ENCODE results near the gene ATRNL1.

ATRNL1 gene

DNA sequence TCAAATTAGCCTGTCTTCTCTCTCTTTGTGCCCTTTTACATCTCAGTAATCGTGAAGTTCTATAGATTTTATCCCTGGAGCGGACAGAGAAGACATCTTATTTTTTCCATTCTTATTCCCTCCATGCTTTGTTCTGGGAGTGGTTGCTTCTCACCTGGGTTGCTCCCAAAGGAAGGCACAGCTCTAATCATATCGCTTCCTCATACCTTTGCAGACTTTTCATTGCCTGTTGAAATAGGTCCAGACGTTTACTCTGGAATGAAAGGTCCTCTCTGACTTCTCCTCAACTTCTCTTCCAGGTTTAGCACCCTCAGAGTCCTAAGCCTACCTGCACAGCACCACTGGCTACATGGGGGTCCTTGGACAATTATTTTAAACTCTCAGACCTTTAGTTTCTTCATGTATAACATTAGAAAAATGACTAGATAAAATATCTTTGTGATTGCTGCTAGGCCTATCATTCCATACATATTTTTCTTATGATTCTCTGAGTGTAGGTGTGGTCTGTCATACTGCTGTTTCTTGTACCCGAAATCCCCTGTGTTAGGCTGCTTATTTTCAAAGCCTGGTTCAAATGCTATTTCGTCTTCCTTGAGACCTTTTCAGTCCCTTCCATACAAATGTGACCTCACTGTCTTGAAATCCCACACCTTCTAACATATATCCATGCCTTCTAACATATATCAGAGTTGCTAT lies 761.7 kb downstream of the ATRNL1 start:
- no peak for DNase-seq

GRCh38 chr10:115856580-115856979 lies 763.4 kb downstream of the ATRNL1 start:
- no peak for DNase-seq

DNA sequence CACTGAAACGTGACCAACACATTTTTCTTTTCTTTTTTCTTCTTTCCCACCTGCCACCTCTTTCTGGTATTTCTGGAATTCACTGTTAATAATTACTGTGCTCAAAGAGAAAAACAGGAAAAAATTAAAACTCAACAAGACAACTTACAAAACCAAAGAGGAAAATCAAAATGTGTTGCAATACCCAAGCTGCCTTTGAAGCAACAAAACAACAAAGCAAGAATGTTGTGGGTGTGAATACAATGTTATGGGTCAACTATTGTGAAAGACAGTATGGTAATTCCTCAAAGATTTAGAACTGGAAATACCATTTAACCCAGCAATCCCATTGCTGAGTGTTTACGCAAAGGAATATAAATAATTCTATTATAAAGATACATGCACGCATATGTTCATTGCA lies 764.7 kb downstream of the ATRNL1 start:
- DNase-seq: no peak

DNA sequence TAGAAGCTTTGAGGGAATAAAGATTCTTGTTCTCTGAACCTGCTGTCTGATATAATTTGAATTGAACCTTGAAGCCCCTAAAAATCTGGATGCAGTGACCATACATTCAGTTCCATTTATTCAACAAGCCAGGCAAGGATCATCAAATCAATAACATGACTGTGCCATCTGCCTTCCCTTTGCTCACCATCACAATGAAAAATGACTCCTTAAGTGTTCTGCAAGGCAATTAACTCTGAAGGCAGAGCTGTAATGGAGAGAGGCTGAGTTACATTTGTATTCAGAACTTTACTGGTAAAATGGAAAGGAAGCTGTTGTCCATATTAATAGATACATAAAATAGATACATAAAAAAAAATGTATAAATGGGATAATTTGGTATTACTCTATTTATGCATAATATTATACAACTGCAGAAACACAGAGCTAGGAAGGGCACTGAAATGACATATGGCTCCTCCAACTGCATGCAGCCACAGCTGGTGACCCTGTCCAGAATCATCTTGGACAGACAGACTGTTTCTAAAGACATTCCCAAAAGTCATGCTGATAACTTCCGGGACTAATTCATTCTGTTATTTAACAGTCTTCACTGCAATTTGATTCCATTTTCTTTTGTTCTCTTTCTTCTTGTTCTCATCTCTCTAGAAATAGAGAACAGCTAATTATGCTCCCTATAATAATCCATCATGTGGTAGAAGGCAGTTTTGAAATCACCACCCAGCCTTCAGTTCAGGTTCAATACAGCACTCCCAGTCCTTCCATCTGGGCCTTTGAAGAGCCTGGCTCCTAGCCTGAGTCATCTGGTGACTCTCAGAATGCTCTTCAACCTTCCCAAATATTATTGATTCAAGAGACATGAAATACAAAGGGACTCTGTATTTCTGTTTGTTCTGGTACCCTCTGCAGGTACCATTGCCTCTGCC lies 767.3 kb downstream of the ATRNL1 start:
- DNase-seq: no peak

DNA sequence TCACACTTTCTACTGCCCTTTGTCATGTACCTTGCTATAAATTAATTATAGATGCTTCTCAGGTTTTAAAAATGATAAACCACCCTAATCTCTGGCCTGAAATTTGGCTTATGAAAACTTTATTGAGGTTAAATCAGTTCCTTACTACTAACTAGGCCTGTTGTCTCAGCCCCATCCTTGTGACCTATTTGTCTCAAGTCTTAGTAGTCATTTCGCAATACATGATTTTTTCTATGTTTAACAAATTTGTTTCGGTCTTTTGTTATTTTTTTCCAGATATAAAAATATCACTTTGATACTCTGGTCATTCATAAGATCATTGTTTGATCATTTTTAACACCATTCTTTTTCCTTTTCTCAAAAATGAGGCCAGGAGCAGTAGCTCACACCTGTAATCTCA lies 768.3 kb downstream of the ATRNL1 start:
- no peak for DNase-seq

- DNase-seq: no peak
Measured at GRCh38 chr10:115861864-115862263, 768.7 kb downstream of the ATRNL1 start.

GRCh38 chr10:115866174-115866573 lies 773.0 kb downstream of the ATRNL1 start:
- DNase-seq: no peak

- DNase-seq: no peak
Measured at GRCh38 chr10:115866691-115867090, 773.5 kb downstream of the ATRNL1 start.

DNA sequence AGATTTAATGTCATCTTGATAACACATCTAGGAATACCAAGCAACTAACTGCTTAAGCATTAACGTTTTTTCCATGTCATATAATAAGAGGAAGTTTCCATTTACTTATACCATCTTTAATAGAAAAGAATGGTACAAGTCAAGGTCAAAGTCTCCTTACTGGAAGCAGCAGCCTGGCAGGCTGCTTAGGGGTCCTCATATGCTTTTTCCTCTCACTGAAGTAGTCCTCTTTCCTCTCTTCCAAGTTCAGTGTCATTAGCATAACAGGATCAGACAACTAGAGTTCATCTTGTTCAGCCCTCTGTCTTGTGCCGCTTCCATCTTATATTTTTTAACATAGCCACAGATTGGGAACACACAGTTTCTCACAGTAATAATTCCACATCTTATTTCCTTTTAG lies 774.1 kb downstream of the ATRNL1 start:
- DNase-seq: no peak

DNA sequence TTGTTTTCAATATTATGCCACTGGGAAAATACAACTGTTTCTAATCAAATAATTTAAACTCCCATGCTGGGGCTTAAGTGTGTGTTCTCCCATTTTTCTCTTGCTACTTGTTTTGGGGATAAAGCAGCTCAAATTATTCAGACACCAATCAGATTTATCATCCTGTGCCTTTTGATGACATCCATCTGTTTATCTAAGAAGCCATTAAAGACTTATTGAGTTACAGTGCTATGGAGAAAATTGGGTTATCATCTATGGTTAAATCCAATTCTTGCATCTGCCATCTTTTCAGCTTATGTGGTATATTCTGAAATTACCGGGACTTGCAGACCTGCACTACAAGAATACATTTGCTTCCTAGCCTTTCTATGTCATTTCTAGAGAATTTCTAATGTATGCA lies 778.7 kb downstream of the ATRNL1 start:
- DNase-seq: no peak

DNA sequence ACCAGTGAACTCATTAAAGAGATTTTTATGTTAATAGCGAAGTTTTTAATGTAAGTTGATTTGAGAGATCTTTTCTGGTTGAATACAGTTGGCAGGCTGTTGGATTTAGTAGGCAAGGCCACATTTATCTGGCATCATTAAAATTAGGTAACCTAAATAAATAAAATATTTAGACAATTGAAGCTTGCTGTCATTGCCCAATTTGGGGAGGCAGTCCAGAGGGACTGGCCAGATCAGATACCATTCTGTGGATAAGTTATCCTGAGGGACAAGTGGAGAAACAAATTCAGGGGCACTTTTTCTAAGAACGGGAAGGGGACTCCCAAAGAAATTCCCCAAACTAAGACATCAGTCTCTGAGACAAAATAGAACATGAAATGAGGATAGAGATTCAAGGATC lies 782.0 kb downstream of the ATRNL1 start:
- DNase-seq: no peak

DNA sequence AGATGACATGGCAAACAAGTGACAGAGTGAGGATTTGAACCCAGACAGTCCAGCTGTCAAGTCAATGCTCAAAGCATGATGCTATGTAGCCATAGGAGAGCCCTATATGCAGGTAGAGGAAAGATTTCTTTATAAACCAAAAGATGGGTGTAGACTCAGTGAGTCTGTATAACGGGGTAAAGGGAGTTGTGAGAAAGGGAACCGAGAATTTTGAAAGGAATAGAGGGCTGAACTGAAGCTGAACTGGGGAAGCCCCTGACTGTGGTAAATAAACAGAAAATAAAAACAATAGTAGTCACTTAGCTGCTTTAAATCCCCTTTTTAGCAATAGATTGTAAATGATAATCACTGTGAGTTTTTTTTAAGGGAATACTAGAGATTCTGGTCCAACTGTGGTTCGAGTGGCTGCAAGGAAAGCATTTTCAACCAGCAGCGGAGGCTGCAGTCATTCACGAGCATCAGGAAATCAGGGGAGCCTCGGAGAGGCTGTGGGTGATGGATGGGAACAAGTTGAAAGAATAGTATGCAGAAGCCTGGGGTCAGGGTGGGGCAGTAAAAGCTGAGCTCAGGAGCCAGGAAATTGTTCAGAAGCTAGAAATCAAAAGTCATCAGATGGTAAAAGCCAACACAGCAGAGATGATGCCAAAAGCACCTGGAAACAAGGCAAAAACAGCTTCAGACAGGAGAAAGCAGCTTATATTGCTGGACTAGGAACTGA lies 786.4 kb downstream of the ATRNL1 start:
- no peak for DNase-seq

DNA sequence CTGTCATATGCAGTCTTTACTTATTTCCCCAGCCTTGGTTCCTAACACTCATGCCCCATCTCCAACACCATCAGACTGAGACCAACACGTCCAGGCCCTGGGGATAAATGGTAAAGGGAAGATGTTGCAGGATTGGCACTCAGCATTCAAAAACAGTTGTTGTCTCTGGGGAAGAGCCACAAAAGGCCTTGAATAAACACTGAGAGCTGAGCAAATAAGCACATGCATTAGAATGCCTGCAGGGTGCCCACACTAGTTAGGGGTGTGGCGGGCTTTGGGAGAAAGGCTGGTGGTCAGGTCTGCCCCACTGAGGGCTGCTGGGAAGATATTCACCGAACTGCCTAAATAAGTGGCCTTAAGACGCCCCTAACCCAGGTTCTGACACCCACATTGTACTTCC lies 788.9 kb downstream of the ATRNL1 start:
- DNase-seq: no peak

GRCh38 chr10:115883372-115883771 lies 790.2 kb downstream of the ATRNL1 start:
- DNase-seq: no peak

DNA sequence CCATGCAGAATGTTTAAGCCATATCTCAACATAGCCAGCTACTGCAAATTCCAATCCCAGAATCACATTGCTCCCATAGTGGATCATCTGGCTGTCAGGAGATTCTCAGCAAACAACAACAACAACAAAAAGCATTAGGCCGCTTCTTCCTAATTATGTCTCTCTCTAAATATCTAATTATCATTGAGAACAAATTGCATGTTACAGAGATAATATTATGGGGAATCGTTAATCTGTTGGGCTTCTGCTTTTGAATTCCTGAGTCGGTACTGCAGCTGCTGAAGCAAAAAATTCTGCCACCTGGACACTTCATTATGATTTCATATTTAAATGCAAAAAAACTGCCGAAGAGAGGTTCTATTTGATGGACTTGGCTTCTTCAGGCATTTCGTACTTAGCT lies 791.2 kb downstream of the ATRNL1 start:
- DNase-seq: no peak

DNA sequence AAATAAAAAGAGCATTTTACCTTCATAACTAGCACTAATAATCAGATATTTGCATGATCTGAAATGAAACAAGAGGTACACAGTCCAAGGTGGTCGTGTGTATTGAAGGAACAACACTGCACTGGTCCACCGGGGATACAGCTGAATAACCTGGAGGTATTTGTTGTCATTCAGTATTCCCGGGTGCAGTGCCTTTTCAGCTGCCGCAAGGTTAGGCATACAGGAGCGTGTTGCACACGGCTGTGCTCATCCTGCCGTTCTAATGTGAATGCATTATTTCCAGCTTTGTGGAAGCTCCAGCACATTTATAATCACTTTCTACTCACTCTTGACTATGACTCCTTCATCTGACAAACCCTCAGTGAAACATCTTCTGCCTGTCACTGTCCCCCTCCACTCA lies 802.0 kb downstream of the ATRNL1 start:
- no peak for DNase-seq

- DNase-seq: no peak
Measured at GRCh38 chr10:115898242-115898641, 805.1 kb downstream of the ATRNL1 start.

- no peak for DNase-seq
Measured at GRCh38 chr10:115902596-115902995, 809.4 kb downstream of the ATRNL1 start.

DNA sequence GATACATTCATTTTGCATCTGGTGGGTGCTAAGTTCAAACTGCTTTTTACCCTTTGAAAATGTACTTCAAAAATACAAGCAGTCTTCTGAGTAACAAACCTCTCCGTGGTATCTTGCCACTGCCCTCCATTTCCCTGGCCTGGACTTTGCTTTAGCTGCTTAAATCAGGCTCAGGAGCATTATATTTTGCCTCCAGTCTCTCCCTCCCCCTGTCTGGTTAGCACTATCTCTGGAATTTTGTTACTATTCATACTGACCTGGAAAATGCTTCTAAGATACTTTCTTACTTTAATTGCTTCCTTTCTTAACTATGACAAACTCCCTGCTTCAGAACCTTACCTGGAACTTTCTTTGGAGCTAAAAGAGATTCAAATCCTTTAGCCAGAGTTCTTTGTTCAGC lies 810.0 kb downstream of the ATRNL1 start:
- no peak for DNase-seq

DNA sequence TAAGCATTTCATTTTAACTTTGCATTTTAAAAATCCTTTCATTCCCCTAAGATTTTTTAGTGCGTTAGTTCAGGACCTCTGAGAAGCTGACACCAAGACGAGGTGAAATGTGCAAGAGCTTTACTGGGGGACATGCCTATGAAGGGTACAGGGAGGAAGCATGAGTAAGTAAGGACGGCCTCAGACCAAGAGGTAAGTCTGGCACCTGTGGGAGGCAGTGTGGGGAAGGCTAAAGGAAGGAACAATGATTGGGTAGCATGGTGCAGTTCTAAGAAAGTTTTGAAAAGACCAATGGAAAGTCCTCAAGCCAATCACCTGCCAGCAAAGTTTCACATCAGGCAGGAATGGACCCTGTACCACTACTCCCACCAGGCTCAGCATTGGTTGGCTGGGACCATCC lies 810.7 kb downstream of the ATRNL1 start:
- DNase-seq: no peak

DNA sequence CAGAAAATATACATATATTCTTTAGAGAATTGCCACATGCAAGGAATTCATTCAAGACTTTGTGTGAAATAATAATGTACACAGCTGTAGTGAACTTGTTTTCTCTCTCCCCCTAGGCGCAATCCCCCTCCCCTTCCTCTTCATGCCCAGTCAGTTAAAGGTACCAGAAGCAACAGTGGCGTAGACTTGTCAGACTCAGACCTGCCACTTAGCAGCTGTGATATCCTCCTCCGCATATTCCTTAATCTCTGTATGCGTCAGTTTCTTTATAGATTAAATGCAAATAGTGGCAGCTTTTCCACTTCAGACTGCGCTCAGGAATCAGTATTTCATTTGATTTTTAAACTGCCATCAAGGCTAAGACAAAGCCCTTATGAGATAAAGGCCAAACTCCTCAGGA lies 815.9 kb downstream of the ATRNL1 start:
- no peak for DNase-seq

GRCh38 chr10:115909962-115910731 lies 817.0 kb downstream of the ATRNL1 start:
- DNase-seq: no peak

DNA sequence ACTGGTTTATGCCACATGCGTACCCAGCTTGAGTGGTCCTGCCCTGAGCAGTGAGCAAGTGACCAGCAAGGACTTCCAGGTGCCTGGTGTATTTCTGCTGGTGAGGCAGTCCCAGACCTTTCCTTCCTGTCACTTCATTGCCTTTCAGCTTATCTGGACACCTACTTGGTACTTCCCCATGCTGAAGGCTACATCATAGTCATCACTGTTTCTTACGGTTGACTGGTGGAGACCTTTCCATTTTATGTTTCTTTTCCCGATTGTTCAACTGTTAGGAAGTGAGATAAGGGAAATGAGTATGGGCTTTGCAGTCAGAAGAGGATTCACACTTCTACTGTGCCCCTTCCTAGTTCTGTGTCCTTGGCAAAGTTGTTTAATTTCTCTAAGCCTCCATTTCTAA lies 821.3 kb downstream of the ATRNL1 start:
- DNase-seq: no peak

Measured in right forelimb (tissue), 1 donor.